Epithelial cell of umbilical artery (primary cell): ENCODE measurements around the gene HBEGF. TPM values are rescaled to one million over a fixed set of nuclear protein-coding genes. Genes with fewer than 3 reads are reported as not detected.

ENCODE experiments used
- total RNA-seq: library from RNA; depleted of rRNA; stranded (reverse); fragments of >200 nt; gene quantifications from 2 replicates; pipeline ENCODE4 v1.2.3, GENCODE V29; 2014

The HBEGF gene
- total RNA-seq, result 13.4 and 26.3 TPM in 2 replicates

DNA sequence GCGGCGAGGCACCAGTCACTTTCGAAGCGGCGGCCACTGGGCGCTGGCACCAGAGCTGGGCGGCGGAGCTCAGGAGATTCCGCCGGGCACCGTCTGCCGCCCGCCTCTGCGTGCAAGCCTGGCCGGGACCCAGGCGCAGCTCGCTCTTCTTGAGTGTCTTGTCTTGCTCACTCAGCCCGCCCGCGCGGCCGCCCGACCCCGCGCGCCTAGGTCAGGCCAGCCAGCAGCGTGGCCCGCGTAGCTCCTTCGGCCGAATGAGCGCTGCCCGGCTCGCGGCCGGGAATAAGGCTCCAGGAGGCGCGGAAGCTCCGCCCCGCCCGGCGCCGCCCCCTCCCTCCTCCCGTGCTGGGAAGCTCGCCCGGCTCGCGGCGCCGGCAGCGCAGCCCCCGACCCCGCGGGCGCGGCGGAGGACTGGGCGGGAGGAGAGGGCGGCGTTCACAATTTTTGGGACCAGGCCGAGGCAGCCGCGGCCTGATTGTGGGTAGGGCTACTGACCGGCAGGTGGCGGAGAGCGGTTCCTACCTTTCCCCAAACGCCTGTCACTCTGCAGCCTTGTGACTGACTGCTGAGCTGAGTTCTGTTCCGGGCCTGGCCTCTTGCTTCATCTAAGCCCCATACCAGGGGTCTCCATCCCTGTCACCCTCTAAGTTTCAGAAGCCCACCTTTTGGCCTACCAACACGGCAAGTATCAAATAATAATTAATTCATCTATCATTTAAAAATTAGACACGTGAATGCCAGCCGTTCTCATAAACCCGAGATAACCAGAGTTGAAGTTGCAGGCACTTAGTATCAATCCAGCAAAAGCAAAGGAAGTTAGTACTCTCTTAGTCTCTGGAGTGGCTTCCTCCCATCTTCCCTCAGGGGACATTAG, at the start of gene HBEGF:
Gene HBEGF, minus strand, starts transcription at position 256 of the 874 bp plus-strand sequence. CDS start 275 bp downstream, outside the sequence.

GRCh38 chr5:140360101-140360500, 13.7 kb upstream of the HBEGF start, which contains the start of gene SLC4A9:
Gene SLC4A9 (plus strand): TSS chr5:140360194. CDS start chr5:140360237, 43 bp downstream.

DNA sequence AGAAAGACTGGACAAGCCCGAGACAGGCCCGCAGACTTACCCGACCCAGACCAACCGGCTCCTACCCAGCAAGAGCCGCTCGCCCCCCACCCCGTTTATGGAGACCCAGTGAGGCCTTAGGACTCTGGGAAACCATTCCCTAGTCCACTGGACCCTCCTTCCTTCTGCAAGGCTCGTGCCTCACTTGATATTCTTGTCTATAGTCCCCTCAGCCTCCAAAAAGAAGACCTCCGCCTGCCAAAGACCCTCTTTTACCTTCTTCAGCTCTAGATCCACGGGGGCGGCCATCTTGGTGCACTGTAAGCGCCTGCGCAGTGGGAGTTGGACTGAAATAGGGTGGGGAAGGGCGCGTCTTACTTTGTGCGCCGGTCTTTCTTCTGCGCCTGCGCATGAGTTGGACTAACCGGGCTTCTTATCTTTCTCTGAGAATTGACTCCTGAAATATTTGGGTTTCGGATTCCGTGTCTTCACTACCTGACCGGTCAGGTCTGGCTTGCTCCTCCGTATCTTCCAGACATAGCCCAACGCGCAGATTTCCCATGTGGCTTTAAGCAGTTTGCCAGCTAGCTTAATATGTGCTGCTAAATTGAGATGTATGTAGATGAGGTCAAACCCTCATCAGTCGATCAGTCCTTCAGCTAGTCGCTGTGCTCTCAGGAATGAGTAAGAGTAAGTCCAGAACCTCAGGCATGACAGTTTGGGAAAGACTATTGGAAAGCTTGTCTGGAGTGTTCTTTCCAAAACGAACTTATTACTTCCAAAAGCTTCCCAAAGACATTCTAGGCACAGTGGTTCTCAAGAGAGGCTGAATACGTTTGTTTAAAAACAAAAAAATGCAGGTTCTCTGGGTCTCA, 43.4 kb downstream of the HBEGF start, which contains the start of gene PFDN1:
Gene PFDN1, minus strand, starts transcription at position 316 of the 854 bp plus-strand sequence. Its CDS starts 28 bp downstream, at position 288.

Other genes with a start within 250 kb of the HBEGF start
- 4.9 and 8.4 TPM in 2 replicates for gene PURA, start 232.5 kb downstream of the HBEGF start, total RNA-seq
- gene IGIP, start 220.7 kb downstream of the HBEGF start, total RNA-seq, result 3.2 and 3.3 TPM in 2 replicates
- gene CYSTM1, start 171.4 kb downstream of the HBEGF start, total RNA-seq, result 10.1 and 16.7 TPM in 2 replicates
- gene PFDN1, start 43.5 kb downstream of the HBEGF start, total RNA-seq, result 70.4 and 116 TPM in 2 replicates
- not detected in 2 replicates for gene SLC4A9, start 13.6 kb upstream of the HBEGF start, total RNA-seq
- gene ANKHD1, start 55.2 kb upstream of the HBEGF start, total RNA-seq, result 36.7 and 67.3 TPM in 2 replicates
- gene EIF4EBP3, start 201.1 kb upstream of the HBEGF start, total RNA-seq, result 0.32 TPM in 1 of 2 replicates, not detected in the other
- 25.2 and 31.5 TPM in 2 replicates for gene SRA1, start 210.9 kb upstream of the HBEGF start, total RNA-seq
- 3.9 and 13.4 TPM in 2 replicates for gene APBB3, start 218.0 kb upstream of the HBEGF start, total RNA-seq
- 10.7 and 39.7 TPM in 2 replicates for gene SLC35A4, start 218.2 kb upstream of the HBEGF start, total RNA-seq